Embryonic facial prominence (tissue), 1 donor: ENCODE measurements around the gene USHBP1.
A peak's percentile ranks its signal among the peaks of the same experiment; 100 is the strongest.
"Not testable (repeated sequence)": the region's sequence is repeated elsewhere in the genome, so short reads cannot be mapped to it uniquely, and the experiment has no call there.

Source experiments
- DNase-seq: peaks from one replicate; pipeline ENCODE4 v3.0.0-alpha.2; 2016; ENCODE audit errors: extremely low spot score

USHBP1 gene

DNA sequence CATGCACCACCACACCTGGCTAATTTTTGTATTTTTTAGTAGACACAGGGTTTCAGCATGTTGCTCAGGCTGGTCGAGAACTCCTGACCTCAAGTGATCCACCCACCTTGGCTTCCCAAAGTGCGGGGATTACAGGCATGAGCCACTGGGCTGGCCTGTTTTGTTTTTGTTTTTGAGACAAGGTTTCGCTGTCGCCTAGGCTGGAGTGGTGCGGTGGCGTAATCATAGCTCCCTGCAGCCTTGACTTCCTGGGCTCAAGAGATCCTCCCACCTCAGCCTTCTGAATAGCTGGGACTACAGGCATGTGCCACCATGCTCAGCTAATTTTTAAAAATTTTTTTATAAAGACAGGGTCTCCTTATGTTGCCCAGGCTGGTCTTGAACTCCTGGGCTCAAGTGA, 31.0 kb upstream of the USHBP1 start:
- DNase-seq, result not testable (repeated sequence)

DNA sequence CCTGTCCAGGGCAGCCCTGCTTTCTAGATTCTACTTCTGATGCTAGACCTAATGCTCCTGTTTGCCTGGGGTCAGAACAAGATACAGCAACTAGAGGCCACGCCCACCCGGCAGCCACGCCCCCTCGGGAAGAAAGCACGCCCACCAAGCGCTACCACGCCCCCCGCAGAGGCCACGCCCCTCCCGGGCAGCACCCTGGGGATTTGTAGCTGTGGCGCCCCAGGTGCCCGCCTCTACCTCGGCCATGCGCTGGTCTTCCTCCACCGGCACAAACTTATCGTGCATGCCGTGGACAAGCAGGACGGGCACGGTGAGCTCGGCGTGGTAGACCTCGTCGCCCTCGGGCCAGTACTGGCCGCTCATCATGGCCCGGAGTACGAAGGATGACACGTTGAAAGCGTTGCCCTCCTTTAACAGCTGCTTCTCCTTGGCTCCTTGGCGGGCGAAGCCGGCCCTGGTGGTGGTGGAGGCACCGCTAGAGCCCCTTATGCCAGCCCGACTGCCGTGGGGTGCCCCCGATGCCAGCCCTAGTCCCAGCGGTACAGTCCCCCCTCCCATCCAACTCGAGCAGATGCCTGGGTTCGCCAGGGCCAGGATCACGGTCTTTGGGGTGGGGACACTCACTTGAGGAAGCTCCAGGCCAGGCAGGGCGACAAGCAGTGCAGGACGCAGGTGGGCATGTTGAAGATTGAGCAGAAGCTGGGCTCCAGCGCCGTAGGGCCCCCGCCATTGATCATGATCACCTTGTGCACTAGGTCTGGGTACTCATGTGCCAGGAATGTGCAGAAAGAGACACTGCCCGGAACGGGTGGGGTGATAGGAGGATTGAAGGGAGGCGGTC, 29.7 kb upstream of the USHBP1 start:
- DNase-seq, result no peak

- no peak for DNase-seq
These were observed 29.1 kb upstream of the USHBP1 start for GRCh38 chr19:17293605-17294004.

DNA sequence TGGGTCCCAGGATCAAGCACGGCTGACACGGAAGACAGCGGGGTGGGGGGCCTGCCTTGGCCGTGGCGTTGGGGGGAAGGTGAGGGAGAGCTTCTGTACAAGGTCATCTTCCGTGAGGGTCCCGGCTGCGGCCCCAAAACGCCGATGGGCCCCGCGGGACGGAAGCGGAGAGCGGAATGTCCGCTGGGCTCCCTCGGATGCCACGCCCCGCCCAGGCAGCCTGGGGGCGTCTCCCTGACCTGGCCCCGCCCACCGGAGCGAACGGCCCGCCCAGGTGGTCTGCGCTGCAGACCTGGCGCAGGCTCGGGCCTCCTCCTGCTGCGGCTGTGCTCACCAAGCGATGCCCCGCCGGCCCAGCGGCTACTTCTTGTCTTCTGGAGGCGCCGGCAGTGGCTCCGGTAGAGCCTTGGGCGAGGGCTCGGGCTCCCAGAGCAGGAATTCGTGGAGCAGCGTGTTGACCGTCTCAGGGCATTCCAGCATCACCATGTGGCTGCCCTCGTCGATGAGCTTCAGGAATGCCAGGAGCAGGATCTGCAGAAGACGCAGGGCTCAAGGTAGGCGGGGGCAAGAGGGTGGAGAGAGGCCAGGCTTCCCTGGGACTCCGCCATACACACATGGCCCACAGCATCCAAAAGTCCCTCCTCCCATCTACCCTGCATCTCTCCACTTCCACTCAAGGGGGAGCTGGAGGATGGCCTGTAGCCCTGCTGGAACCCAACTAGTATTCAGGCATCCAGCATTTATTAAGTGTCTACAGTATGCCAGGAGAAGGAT, 27.9 kb upstream of the USHBP1 start:
- DNase-seq, result no peak

DNA sequence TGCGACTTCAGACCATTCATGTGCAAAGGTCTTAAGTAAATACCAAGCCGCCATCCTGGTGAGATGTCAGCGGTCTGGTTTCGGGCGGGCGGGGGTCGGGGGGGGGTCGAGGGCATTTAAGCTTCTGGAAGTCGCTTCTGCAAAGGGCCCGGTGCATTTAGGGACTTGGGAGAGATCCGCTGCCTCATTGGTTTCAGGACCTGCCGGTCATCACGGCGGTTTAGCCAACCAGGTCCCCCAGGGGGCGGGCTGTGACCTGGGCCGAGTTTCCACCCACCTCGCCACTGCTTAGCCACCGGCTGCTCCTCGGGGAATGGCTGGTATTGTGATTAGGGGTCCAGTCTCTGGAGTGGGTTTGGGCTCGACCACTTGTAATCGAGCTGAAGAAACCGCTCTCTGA, 24.9 kb upstream of the USHBP1 start:
- no peak for DNase-seq

- DNase-seq, result no peak
These were observed 22.2 kb upstream of the USHBP1 start for GRCh38 chr19:17286752-17287151.

DNA sequence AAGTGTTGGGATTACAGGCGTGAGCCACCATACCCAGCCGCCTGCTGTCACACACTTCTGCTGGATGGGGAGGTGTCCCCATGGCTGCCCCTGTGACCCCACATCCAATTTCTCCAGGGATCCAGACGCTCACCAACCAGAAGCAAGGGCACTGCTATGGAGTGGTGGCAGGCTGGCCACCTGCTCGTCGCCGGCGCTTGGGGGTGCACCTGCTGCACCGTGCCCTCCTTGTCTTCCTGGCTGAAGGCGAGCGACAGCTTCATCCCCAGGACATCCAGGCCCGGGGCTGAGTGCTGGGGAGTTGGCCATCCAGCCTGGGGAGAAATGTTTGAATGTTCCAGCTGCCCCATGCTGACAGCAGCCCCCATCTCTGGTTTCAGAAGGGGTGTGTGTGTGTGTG, 21.7 kb upstream of the USHBP1 start:
- no peak for DNase-seq

DNA sequence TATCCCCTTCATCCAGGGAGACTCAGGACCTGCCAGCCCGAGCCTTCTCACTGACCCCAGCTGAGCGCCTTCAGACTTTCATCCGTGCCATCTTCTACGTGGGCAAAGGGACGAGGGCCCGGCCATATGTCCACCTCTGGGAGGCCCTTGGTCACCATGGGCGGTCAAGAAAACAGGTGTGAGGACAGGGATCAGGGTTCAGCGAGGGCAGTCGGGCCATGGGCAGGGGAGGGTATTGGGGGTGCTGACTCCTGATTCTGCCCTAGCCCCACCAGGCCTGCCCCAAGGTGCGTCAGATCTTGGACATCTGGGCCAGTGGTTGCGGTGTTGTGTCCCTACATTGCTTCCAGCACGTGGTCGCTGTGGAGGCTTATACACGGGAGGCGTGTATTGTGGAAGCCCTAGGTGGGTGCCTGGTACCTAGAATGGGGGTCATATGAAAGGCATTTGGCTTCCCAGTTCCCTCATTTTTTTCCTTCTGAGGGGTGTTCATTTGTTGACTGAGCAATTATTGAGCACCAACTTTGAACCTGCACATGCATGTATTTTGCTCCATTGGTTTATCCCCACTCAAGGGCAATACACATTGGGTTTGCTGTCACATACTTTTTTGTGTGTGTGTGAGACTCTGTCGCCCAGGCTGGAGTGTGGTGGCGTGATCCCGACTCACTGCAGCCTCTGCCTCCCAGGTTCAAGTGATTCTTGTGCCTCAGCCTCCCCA, 21.0 kb upstream of the USHBP1 start:
- no peak for DNase-seq

DNA sequence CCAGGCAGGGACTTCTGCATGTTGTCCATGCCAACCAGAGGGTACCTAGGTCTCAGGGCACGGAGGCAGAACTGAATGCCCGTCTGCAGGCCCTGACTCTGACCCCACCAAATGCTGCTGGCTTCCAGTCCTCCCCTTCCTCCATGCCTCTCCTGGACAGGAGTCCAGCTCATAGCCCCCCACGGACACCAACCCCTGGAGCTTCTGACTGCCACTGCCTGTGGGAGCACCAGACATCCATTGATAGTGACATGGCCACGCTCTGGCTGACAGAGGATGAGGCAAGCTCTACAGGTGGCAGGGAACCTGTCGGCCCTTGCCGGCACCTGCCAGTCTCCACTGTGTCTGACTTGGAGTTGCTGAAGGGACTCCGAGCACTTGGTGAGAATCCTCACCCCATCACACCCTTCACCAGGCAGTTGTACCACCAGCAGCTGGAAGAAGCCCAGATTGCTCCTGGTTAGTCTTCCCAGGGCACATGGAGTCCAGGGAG, 19.0 kb upstream of the USHBP1 start:
- no peak for DNase-seq

DNA sequence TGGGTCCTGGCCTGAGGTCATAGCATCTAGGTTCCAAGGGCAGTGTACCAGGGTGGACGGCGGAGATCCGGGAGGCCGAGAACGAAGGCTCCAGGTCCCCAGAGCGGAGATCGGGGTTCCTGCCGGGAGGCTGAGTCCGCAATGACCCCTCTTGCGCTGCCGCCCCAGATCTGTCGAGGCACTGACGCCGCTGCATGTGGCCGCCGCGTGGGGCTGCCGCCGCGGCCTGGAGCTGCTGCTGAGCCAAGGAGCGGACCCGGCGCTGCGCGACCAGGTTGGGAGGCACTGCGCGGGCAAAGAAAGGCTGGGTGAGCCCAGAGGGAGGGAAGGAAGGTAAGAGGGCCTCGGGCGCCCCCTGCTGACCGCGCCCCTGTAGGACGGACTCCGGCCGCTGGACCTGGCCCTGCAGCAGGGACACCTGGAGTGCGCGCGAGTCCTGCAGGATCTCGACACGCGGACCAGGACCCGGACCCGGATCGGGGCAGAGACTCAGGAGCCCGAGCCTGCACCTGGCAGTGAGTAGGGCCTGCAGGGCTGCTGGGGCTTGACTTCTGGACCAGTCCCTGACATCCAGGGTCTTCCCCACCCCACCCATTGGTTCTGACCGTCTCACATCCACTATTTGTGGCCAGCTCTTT, 18.1 kb upstream of the USHBP1 start:
- no peak for DNase-seq

- DNase-seq, result no peak
These were observed 17.1 kb upstream of the USHBP1 start, which contains the start of gene ANKLE1 for GRCh38 chr19:17281391-17282304. ANKLE1 (plus strand) TSS chr19:17281901; CDS start chr19:17281921, 20 bp downstream.

GRCh38 chr19:17279436-17279835, 14.9 kb upstream of the USHBP1 start:
- DNase-seq, result no peak

DNA sequence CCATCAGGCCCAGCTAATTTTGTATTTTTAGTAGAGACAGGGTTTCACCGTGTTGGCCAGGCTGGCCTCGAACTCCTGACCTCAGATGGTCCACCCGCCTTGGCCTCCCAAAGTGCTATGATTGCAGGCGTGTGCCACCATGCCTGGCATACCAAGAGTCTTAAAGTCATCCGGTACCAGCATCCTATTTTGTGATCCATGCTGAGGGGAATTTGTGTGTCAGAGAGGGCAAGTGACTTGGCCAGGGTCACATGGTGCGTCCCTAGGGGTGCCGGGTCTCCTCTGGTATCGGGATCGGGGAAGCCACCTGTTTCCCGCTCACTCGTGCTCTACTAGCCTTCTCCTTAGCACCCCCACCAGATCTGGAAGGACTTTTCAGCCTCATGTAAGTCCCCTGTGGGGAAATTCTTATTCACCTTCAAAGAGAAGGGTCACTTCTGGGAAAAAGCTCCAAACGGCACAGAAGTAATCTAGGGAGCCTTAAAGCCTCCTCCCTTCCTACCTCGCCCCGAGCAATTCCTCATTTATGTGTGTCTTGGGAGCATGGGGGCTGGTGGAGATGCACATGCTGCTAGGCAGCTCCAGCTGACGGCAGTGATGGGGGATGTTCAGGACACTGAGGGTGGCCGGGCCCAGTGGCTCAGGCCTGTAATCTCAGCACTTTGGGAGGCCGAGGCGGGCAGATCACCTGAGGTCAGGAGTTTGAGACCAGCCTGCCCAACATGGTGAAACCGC, 11.1 kb upstream of the USHBP1 start:
- no peak for DNase-seq

DNA sequence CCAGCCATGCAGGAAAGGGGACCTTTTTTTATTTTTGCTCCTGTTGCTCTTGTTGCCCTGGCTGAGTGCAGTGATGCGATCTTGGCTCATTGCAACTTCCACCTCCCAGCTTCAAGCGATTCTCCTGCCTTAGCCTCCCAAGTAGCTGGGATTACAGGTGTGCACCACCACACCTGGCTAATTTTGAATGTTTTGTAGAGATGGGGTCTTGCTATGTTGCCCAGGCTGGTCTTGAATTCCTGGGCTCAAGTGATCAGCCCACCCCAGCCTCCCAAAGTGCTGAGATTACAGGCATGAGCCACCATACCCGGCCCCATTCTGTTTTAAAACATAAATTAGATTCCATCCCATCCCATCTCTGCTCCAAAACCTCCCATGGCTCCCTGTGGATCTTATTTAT, 10.3 kb upstream of the USHBP1 start:
- DNase-seq, result not testable (repeated sequence)

- no peak for DNase-seq
These were observed 4.2 kb upstream of the USHBP1 start for GRCh38 chr19:17268754-17269153.

GRCh38 chr19:17266975-17267788, 2.6 kb upstream of the USHBP1 start, which contains the start of gene BABAM1:
BABAM1 (plus strand) TSS chr19:17267443; CDS start chr19:17268807, 1,364 bp downstream.
- DNase-seq, result peak; percentile 96

DNA sequence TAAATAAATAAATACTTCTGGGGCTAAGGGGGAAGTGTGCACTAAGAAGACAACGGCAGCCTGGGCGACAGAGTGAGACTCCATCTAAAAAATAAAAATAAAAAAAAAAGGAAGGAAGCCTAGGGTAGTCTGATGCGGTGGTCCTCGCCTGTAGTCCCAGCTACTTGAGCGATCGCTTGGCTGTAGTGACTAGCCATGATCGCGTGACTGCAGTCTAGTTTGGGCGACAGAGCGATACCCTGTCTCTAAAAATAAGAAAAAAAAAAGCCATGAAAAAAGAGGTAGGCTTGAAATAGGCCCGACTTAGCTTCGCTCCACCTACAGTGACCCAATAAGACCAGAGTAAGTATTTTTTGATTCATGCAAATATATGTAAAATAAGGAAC, 2.0 kb upstream of the USHBP1 start:
- no peak for DNase-seq

DNA sequence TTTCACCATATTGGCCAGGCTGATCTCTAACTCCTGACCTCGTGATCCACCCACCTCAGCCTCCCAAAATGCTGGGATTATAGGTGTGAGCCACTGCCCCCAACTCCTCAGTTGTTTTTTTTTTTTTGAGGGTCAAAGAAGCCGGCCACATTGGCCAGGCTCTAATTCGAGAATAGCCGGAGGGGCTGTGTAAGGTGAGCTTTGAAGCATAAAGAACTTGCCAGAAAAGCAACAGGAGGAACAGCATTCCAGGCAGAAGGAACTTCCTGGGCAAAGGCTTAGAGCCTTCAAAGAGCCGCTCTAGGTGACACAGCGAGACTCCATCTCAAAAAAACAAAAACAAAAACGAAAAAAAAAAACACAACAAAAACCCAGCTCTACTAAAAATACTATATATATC, 1.5 kb upstream of the USHBP1 start:
- DNase-seq, result no peak
